ENCODE measurements around the gene ALCAM. TPM values are rescaled to one million over a fixed set of nuclear protein-coding genes. Genes with fewer than 3 reads are reported as not detected.

ALCAM gene
- total and polyA plus RNA-seq, 4 donors = 35.4 to 154 (median 80.7) TPM

- intact Hi-C loops (cut with DNase I) = no loop called here
- H3K27ac ChIP-seq (ENCODE audit: low read depth in 1 of 2, low read length in 2 of 2) = no peak overlapping the region
- DNase-seq (no peak), ATAC-seq (ENCODE audit: low FRiP score) (no peak)
- no peaks in the 10 kb centered on the region for H3K9me3 ChIP-seq (ENCODE audit: control insufficient read depth, low read length)
- no peaks in the 10 kb centered on the region for H3K27me3 ChIP-seq (ENCODE audit: control insufficient read depth in 1 of 2, insufficient read depth in 2 of 2, low read length in 1 of 2)
- no peak overlapping the region for H3K4me3 ChIP-seq (ENCODE audit: low read length in 2 of 2)
- H3K4me1 ChIP-seq (ENCODE audit: control insufficient read depth in 1 of 2, insufficient read depth in 2 of 2, low read length in 2 of 2) = peaks cover 0 to 2% of the 10 kb centered on the region in 2 donors
- 96 to 98% methylated on average over 2 of the region's 2 CpGs for WGBS, 2 donors
- no peaks in the 10 kb centered on the region for H3K36me3 ChIP-seq (ENCODE audit: control insufficient read depth in 1 of 2, insufficient read depth in 2 of 2, low read length in 1 of 2)
Measured at GRCh38 chr3:105620236-105620635, 253.5 kb downstream of the ALCAM start.

- Histone ChIP-seq H3K27me3 (ENCODE audit: control insufficient read depth in 1 of 2, insufficient read depth in 2 of 2, low read length in 1 of 2) (no peaks in the 10 kb centered on the region), H3K36me3 (ENCODE audit: control insufficient read depth in 1 of 2, insufficient read depth in 2 of 2, low read length in 1 of 2) (no peaks in the 10 kb centered on the region), H3K4me1 (ENCODE audit: control insufficient read depth in 1 of 2, insufficient read depth in 2 of 2, low read length in 2 of 2) (no peaks in the 10 kb centered on the region), H3K4me3 (ENCODE audit: low read length in 2 of 2) (no peak overlapping the region), H3K9me3 (ENCODE audit: control insufficient read depth, low read length) (no peaks in the 10 kb centered on the region), H3K27ac (ENCODE audit: low read depth in 1 of 2, low read length in 2 of 2) (no peak overlapping the region)
- ATAC-seq (ENCODE audit: low FRiP score) = no peak
- intact Hi-C loops (cut with DNase I) = no loop called here
- DNase-seq = no peak
Measured at GRCh38 chr3:105622169-105622568, 255.5 kb downstream of the ALCAM start.
